Right lung (tissue), 5 donors: ENCODE data around the gene NDFIP1. TPM values are rescaled to one million over a fixed set of nuclear protein-coding genes. Genes with fewer than 3 reads are reported as not detected.
"Not testable (repeated sequence)": the region's sequence is repeated elsewhere in the genome, so short reads cannot be mapped to it uniquely, and the experiment has no call there.

Source experiments
- DNase-seq, 2 donors: peaks; one replicate each; pipeline ENCODE4 v3.0.0-alpha.2; 2013
- polyA plus RNA-seq, 5 donors: library from polyadenylated mRNA; unstranded; fragments of 120-200 nt; gene quantifications; one replicate each; pipeline versions ENCODE4 v1.2.1 to v1.2.3, GENCODE V29; 2013; ENCODE audit warnings: inconsistent platforms in 1 of 5, low replicate concordance in 1 of 5; ENCODE audit not compliant: insufficient read length in 5 of 5, insufficient read depth in 1 of 5

The NDFIP1 gene
- polyA plus RNA-seq, 5 donors, result 93.6 to 115 (median 105) TPM

DNA sequence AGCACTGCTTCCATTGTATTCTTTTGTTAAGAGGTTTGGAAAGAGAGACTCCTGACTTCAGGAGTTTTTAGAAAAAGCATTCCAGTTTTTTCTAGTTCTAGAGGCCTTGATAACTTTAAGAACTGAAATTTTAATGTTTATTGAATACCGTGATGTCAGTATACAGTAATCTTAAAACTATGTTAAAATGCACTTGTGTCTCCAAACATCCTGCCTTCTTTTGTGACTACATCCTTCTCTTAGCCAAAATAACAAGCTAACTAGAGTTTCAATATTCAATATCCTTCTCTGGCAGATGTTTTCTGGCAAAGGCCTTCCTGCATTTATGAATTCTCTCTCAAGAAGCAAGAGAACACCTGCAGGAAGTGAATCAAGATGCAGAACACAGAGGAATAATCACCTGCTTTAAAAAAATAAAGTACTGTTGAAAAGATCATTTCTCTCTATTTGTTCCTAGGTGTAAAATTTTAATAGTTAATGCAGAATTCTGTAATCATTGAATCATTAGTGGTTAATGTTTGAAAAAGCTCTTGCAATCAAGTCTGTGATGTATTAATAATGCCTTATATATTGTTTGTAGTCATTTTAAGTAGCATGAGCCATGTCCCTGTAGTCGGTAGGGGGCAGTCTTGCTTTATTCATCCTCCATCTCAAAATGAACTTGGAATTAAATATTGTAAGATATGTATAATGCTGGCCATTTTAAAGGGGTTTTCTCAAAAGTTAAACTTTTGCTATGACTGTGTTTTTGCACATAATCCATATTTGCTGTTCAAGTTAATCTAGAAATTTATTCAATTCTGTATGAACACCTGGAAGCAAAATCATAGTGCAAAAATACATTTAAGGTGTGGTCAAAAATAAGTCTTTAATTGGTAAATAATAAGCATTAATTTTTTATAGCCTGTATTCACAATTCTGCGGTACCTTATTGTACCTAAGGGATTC, 43.1 kb downstream of the NDFIP1 start:
- peak; percentile 55 to 70 for DNase-seq

DNA sequence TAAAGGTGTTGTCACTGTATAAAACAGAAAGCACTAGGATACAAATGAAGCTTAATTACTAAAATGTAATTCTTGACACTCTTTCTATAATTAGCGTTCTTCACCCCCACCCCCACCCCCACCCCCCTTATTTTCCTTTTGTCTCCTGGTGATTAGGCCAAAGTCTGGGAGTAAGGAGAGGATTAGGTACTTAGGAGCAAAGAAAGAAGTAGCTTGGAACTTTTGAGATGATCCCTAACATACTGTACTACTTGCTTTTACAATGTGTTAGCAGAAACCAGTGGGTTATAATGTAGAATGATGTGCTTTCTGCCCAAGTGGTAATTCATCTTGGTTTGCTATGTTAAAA, 43.8 kb downstream of the NDFIP1 start:
- DNase-seq, result no peak

- no peak for DNase-seq
Measured at GRCh38 chr5:142153674-142154448, 45.3 kb downstream of the NDFIP1 start.

DNA sequence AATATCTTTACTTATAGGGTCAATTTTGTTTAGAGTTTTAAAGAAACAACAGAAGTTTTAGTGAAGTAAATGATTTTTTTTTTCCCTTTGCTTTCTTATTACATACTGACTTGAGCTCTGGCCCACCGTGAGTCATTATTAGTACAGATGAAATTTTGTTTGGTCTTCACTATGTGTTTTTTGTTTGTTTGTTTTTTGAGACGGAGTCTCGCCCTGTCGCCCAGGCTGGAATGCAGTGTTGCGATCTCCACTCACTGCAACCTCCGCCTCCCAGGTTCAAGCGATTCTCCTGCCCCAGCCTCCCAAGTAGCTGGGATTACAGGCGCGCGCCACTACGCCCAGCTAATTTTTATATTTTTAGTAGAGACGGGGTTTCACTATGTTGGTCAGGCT, 45.9 kb downstream of the NDFIP1 start:
- DNase-seq, result not testable (repeated sequence)

- DNase-seq, result no peak
Measured at GRCh38 chr5:142156839-142157463, 48.4 kb downstream of the NDFIP1 start.

DNA sequence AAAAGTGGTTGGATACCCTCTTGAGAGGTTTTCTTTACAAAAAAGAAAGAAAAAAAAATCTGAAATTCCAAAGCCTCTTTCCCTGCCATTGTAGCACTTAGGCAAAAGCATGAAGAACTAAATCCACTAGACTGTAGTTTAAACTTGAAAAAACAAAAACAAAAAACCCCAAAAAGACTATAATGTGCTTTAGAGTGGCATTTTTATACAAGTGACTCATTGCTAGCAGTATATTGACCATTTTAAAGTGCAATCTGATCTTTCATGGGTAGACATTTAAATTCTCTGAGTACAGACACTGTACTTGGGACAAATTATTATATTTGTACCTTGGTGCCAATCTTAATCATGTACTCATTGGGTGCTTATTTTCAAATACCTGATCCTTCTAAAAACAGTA, 50.8 kb downstream of the NDFIP1 start:
- DNase-seq, result no peak

- DNase-seq, result no peak
Measured at GRCh38 chr5:142164315-142164714, 55.7 kb downstream of the NDFIP1 start.

DNA sequence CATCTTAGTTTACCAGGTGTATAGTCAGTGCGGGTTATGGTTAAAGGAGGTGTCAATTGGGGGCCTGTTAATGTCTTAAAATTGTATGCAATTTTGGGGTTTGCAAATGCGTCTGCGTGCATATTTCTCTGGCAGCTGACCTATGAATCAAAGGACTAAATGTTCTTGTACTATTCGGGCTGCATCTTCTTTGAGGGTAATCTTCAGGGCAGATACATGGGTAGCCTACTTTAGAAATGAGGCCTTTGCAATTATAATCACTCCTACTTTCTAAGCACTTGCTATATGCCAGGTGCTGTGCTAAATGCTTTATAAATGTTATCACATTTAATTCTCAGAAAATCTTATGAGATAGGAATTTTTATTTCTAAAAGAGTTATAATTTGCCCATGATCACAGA, 58.2 kb downstream of the NDFIP1 start:
- DNase-seq, result no peak

GRCh38 chr5:142167458-142167857, 58.9 kb downstream of the NDFIP1 start:
- DNase-seq, result no peak

GRCh38 chr5:142168365-142168764, 59.8 kb downstream of the NDFIP1 start:
- no peak for DNase-seq

GRCh38 chr5:142170254-142170953, 61.8 kb downstream of the NDFIP1 start:
- no peak for DNase-seq

GRCh38 chr5:142171270-142171669, 62.7 kb downstream of the NDFIP1 start:
- no peak for DNase-seq

- DNase-seq, result no peak
Measured at GRCh38 chr5:142175039-142175438, 66.5 kb downstream of the NDFIP1 start.

- no peak for DNase-seq
Measured at GRCh38 chr5:142175461-142176142, 67.0 kb downstream of the NDFIP1 start.

DNA sequence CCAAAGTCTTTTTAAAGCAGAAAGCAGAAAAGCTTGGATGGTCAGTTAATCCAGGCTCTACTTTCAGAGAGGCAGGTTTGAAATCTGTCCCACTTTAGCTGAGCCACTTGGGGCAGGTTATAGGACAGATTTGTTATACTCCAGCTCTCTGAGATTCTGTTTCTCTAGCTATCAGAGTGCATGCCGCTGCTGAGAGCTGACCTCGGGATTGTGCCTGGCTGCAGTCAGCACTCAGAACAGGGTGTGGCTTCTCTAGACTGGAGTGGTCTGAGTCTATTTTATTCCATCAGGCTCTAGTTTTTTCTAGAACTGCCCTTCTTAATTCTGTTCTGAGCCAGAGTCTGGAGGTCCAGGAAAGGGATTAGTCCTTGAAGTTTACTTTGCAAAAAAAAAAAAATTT, 67.7 kb downstream of the NDFIP1 start:
- DNase-seq, result no peak

DNA sequence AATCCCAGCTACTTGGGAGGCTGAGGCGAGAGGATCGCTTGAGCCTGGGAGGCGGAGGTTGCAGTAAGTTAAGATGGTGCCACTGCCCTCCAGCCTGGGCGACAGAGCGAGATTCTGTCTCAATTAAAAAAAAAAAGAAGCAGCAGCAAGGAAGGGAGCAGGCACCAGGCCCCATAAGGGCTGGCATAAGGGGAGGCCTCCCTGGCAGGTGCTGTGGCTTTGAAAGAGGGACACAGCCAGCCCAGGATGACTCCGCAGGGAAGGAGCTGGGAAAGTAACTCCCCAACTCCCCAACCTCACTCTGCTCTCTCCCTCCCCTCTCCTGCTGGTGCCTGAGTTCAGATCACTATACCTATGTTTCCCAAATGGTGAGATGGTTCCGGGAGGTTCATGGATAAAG, 70.1 kb downstream of the NDFIP1 start:
- DNase-seq, result no peak

- no peak for DNase-seq
Measured at GRCh38 chr5:142179776-142180387, 71.3 kb downstream of the NDFIP1 start.

DNA sequence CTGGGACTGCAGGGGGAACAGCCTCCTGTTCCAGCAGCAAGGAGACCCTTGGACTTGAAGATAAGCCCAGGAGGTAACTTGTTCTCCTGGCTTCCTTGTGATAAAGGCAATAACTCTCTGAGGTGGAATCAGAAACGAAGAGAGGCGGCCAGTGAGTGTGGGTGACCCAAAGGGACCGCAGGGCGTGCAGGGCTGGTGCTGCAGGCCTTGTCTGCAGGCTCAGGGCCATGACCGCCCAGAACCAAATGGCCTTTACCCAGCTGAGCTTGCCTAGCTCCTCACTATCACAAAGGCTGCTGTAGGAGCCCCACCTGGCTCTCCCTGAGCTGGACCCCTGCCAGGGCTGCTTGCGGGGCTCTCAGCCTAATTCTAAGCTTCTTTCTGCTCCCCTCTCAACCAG, 72.5 kb downstream of the NDFIP1 start:
- DNase-seq, result no peak

GRCh38 chr5:142181547-142182163, 73.1 kb downstream of the NDFIP1 start:
- DNase-seq, result no peak

GRCh38 chr5:142182840-142183239, 74.3 kb downstream of the NDFIP1 start:
- DNase-seq, result no peak
